CD4-positive, alpha-beta T cell (primary cell): ENCODE data around the gene ROBO2. TPM values are rescaled to one million over a fixed set of nuclear protein-coding genes. Genes with fewer than 3 reads are reported as not detected.

ENCODE experiments used
- ATAC-seq: fragments of 200-7000 bp; cut with Tn5 transposase; one replicate; pipeline ENCODE4 v1.10.0; 2022; ENCODE audit warnings: mild to moderate bottlenecking; ENCODE audit not compliant: poor library complexity
- CTCF ChIA-PET: fragments of 350-600 bp; sonication (Branson Sonifier 250); formaldehyde crosslinking; loops from one replicate; lab custom pipeline; 2021; ENCODE audit warnings: antibody characterized with exemption, inconsistent platforms; lab: Charles Lee
- POLR2A ChIA-PET: fragments of 350-600 bp; sonication (Branson Sonifier 250); formaldehyde crosslinking; loops from one replicate; lab custom pipeline; 2021; ENCODE audit warnings: antibody characterized with exemption, inconsistent platforms; lab: Charles Lee
- DNase-seq, 14 experiments: peaks; one replicate each; pipeline ENCODE4 v3.0.0-alpha.2; 2013 to 2020; ENCODE audit warnings: mixed read lengths in 2 of 14
- H3K27ac ChIP-seq, 2 donors: one replicate each; pipeline versions ENCODE4 v1.5.1 to v1.7.0; 2013; ENCODE audit warnings: low read length in 2 of 2, low read depth in 1 of 2, mild to moderate bottlenecking in 1 of 2
- H3K27me3 ChIP-seq, 2 experiments: 1 replicate in 1 of 2; 2 replicates in 1 of 2; pipeline versions ENCODE4 v1.6.1 to v1.7.0; 2013; ENCODE audit warnings: low read length in 2 of 2, control low read depth in 1 of 2, mild to moderate bottlenecking in 1 of 2, moderate library complexity in 1 of 2; ENCODE audit not compliant: insufficient read depth in 2 of 2, control insufficient read depth in 1 of 2
- H3K36me3 ChIP-seq: one replicate; pipeline ENCODE4 v1.6.1; 2013; ENCODE audit warnings: low read length, control low read depth; ENCODE audit not compliant: insufficient read depth
- H3K4me1 ChIP-seq: one replicate; pipeline ENCODE4 v1.6.1; 2013; ENCODE audit warnings: low read length, control low read depth; ENCODE audit not compliant: insufficient read depth
- H3K4me3 ChIP-seq: one replicate; pipeline ENCODE4 v1.5.1; 2013; ENCODE audit warnings: mild to moderate bottlenecking, low read length, moderate library complexity
- H3K9me3 ChIP-seq, 2 experiments: 1 replicate in 1 of 2; 2 replicates in 1 of 2; pipeline versions ENCODE4 v1.6.1 to v1.7.0; 2013; ENCODE audit warnings: low read length in 2 of 2, mild to moderate bottlenecking in 2 of 2, control low read depth in 1 of 2, moderate library complexity in 1 of 2; ENCODE audit not compliant: control insufficient read depth in 1 of 2, insufficient read depth in 1 of 2
- H3K27ac Mint-ChIP-seq: one replicate; pipeline ENCODE4 v1.8.0; 2020; ENCODE audit warnings: mixed read lengths
- H3K27me3 Mint-ChIP-seq: one replicate; pipeline ENCODE4 v1.8.0; 2021; ENCODE audit warnings: mixed read lengths
- H3K36me3 Mint-ChIP-seq: one replicate; pipeline ENCODE4 v1.8.0; 2021; ENCODE audit warnings: low read depth, mixed read lengths
- H3K4me1 Mint-ChIP-seq: one replicate; pipeline ENCODE4 v1.8.0; 2021; ENCODE audit warnings: low read depth, mixed read lengths
- H3K4me3 Mint-ChIP-seq: one replicate; pipeline ENCODE4 v1.8.0; 2020; ENCODE audit warnings: mild to moderate bottlenecking, mixed read lengths
- H3K9me3 Mint-ChIP-seq: one replicate; pipeline ENCODE4 v1.8.0; 2020; ENCODE audit warnings: mixed read lengths
- intact Hi-C, 2 experiments: fragments of 100-400 bp; cut with DNase I in 1 of 2; cut with micrococcal nuclease in 1 of 2; formaldehyde crosslinking; loops; one replicate each; pipeline versions ENCODE4 v1.15.1 to v1.9.0; 2023 to 2025; cut with DNase I, micrococcal nuclease
- total RNA-seq, 174 experiments: library from RNA in 2 of 174; stranded (reverse) in 2 of 174; gene quantifications; one replicate each; pipeline ENCODE4 v1.2.3 and lab custom pipeline; 2021 to 2026
- TF ChIP-seq, protein P1 (sequence below): fragments of 200-600 bp; IDR thresholded peaks from one replicate; pipeline ENCODE4 v1.8.0; 2022; ENCODE audit warnings: antibody characterized with exemption, mild to moderate bottlenecking

Gene ROBO2
- total RNA-seq, 2 experiments from 2014 or later: not detected

GRCh38 chr3:77682162-77682561, 642.3 kb downstream of the ROBO2 start:
- DNase-seq (no peak), ATAC-seq (no peak)
- H3K4me3 ChIP-seq: no peak overlapping the region
- H3K36me3 Mint-ChIP-seq: no peaks in the 10 kb centered on the region
- no peak overlapping the region for H3K27ac Mint-ChIP-seq
- TF ChIP-seq, protein P1, sequence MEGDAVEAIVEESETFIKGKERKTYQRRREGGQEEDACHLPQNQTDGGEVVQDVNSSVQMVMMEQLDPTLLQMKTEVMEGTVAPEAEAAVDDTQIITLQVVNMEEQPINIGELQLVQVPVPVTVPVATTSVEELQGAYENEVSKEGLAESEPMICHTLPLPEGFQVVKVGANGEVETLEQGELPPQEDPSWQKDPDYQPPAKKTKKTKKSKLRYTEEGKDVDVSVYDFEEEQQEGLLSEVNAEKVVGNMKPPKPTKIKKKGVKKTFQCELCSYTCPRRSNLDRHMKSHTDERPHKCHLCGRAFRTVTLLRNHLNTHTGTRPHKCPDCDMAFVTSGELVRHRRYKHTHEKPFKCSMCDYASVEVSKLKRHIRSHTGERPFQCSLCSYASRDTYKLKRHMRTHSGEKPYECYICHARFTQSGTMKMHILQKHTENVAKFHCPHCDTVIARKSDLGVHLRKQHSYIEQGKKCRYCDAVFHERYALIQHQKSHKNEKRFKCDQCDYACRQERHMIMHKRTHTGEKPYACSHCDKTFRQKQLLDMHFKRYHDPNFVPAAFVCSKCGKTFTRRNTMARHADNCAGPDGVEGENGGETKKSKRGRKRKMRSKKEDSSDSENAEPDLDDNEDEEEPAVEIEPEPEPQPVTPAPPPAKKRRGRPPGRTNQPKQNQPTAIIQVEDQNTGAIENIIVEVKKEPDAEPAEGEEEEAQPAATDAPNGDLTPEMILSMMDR: no peak
- ChIA-PET POLR2A (no interaction called here), CTCF (no interaction called here)
- no peak overlapping the region for H3K4me3 Mint-ChIP-seq
- no peak overlapping the region for H3K27ac ChIP-seq
- peaks cover 21% of the 10 kb centered on the region for H3K9me3 Mint-ChIP-seq
- no peaks in the 10 kb centered on the region for H3K4me1 ChIP-seq
- H3K4me1 Mint-ChIP-seq: no peaks in the 10 kb centered on the region
- H3K36me3 ChIP-seq: no peaks in the 10 kb centered on the region
- no peaks in the 10 kb centered on the region for H3K27me3 Mint-ChIP-seq
- H3K27me3 ChIP-seq: no peaks in the 10 kb centered on the region
- H3K9me3 ChIP-seq: peaks cover 4 to 16% of the 10 kb centered on the region in 2 experiments
- intact Hi-C loops: no loop called here

- Mint-ChIP-seq H3K36me3 (no peaks in the 10 kb centered on the region), H3K4me1 (no peaks in the 10 kb centered on the region), H3K27me3 (no peaks in the 10 kb centered on the region), H3K4me3 (no peak overlapping the region), H3K27ac (no peak overlapping the region), H3K9me3 (peaks cover 14% of the 10 kb centered on the region)
- TF ChIP-seq, protein P1: no peak
- H3K4me3 ChIP-seq: no peak overlapping the region
- no peaks in the 10 kb centered on the region for H3K4me1 ChIP-seq
- DNase-seq: no peak
- ATAC-seq: no peak
- POLR2A ChIA-PET: no interaction called here
- intact Hi-C loops: no loop called here
- peaks cover 4 to 16% of the 10 kb centered on the region in 2 experiments for H3K9me3 ChIP-seq
- no peak overlapping the region for H3K27ac ChIP-seq
- H3K36me3 ChIP-seq: no peaks in the 10 kb centered on the region
- CTCF ChIA-PET: no interaction called here
- no peaks in the 10 kb centered on the region for H3K27me3 ChIP-seq
These were observed 644.2 kb downstream of the ROBO2 start for GRCh38 chr3:77684115-77684514.

DNA sequence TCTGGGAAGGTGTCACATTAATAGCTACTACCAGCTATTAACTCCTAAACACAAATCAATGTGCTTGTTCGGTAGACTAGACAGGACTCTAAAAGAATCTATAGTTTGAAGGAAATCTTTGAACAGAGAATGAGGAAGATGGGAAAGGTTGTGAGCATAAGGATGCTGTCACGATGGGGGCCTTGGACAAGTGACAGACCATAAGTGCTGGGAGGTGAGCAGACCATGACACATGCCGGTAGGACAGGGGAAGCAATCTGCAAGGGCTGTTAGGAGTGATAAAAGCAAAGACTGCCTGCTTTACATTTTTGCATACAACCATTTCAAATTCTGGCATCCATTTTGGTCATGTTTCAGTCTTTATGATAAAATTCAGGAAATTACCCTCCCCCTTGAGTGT, 645.8 kb downstream of the ROBO2 start:
- Histone ChIP-seq H3K27me3 (no peaks in the 10 kb centered on the region), H3K9me3 (peaks cover 4 to 16% of the 10 kb centered on the region in 2 experiments), H3K27ac (no peak overlapping the region), H3K36me3 (no peaks in the 10 kb centered on the region), H3K4me3 (no peak overlapping the region), H3K4me1 (no peaks in the 10 kb centered on the region)
- Mint-ChIP-seq H3K4me3 (no peak overlapping the region), H3K27ac (no peak overlapping the region), H3K36me3 (no peaks in the 10 kb centered on the region), H3K4me1 (no peaks in the 10 kb centered on the region), H3K9me3 (peaks cover 14% of the 10 kb centered on the region), H3K27me3 (no peaks in the 10 kb centered on the region)
- CTCF ChIA-PET: no interaction called here
- POLR2A ChIA-PET: no interaction called here
- intact Hi-C loops: no loop called here
- TF ChIP-seq, protein P1: no peak
- ATAC-seq: no peak
- no peak for DNase-seq
